ENCODE measurements around the gene TOR4A.

Gene TOR4A

GRCh38 chr9:137279741-137280473 lies 2.4 kb downstream of the TOR4A start:
- H3K4me3 Mint-ChIP-seq = no peak overlapping the region
- peaks cover 4 to 14% of the 10 kb centered on the region in 2 donors for H3K36me3 Mint-ChIP-seq
- no peaks in the 10 kb centered on the region for H3K27me3 Mint-ChIP-seq
- no peak for ATAC-seq (replicated peaks)
- no peak overlapping the region for H3K27ac Mint-ChIP-seq
- DNase-seq = no peak
- H3K4me1 Mint-ChIP-seq = peaks cover 24 to 40% of the 10 kb centered on the region in 2 donors
- no peaks in the 10 kb centered on the region for H3K9me3 Mint-ChIP-seq

- H3K36me3 Mint-ChIP-seq = peaks cover 8 to 14% of the 10 kb centered on the region in 2 donors
- H3K4me3 Mint-ChIP-seq = no peak overlapping the region
- ATAC-seq (replicated peaks) (no peak), DNase-seq (no peak)
- H3K4me1 Mint-ChIP-seq = peaks cover 17 to 36% of the 10 kb centered on the region in 2 donors
- no peaks in the 10 kb centered on the region for H3K27me3 Mint-ChIP-seq
- H3K9me3 Mint-ChIP-seq = no peaks in the 10 kb centered on the region
- H3K27ac Mint-ChIP-seq = no peak overlapping the region
Observed at GRCh38 chr9:137280474-137281344, 3.2 kb downstream of the TOR4A start.

DNA sequence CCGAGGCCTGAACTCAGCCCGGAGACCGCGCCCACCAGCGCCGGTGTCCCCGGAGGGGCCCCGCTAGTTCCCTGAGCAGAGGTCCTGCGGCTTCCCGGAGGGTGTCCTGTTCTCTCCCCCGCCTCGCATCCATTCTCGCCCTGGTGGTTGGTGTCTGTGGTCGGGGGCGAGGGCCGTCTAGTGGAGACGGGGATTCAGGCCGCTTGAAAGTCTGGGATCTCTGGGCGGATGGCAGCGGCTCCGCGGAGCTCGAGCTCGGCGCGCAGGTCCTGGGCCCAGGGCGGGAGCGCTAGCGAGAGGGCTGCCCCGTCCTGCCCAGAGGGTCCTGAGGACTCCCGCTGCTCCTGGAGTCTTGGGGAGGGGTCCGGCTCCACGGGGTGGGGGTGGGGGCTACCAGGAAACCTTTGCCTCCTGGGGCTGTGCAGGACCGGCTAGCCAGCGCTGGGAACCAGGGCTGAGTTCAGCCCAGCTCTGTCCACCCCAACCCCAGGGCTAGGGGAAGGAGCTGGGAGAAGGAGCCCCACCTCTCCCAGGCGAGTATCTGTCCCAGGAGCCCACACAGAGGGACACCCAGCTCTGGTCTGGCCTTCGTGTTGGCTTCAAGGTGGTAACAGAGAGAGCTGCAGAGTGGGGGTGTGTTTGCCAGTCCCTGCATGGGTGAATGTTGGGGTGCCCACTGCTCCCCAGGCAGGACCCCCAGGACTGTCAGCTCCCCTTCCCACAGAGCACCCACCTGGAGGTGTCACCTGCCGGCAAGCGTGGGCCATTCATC lies 4.0 kb downstream of the TOR4A start:
- Mint-ChIP-seq H3K27ac (no peak overlapping the region), H3K27me3 (no peaks in the 10 kb centered on the region), H3K9me3 (no peaks in the 10 kb centered on the region), H3K4me1 (peaks cover 12 to 36% of the 10 kb centered on the region in 2 donors), H3K36me3 (peaks cover 8 to 14% of the 10 kb centered on the region in 2 donors), H3K4me3 (no peak overlapping the region)
- ATAC-seq (replicated peaks) = no peak
- DNase-seq = no peak

DNA sequence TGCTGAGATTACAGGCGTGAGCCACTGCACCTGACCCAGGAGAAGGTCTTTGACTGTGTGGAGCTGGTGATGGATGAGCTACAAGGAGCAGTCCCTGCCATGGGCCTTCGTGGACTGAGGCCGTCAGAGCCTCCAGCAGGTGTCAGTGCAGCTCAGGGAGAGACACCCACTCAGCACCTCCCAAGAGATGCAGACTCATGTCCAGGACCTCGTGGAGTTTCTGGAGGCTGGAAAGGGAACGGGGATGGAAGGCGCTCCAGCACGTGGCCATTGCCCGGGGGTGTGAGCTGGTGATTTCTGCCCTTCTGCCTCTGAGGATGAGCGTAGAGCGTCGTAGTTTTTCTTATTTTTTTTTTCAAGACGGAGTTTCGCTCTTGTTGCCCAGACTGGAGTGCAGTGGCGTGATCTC lies 9.5 kb downstream of the TOR4A start:
- no peak overlapping the region for H3K4me3 Mint-ChIP-seq
- H3K27ac Mint-ChIP-seq = peak overlapping the region; percentile 90

DNA sequence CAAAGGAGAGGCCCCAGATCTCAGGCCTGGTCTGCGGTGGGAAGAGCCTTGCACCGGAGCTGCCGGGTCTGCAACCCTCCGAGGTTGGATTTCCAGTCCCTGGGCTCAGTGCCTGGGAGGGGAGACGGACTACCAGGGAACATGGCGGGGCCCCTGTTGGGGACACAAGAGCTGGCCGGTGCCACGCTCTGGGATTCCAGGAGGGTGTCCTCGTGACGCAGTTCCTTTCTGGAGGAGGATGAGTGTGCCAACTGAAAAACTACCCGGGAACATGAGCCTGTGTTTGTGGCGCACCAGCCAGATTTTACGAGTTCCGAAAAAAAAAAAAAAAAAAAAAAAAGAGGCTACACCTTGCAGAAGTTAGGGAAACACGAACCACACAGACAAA lies 15.6 kb downstream of the TOR4A start:
- Mint-ChIP-seq H3K27me3 (peaks cover 22 to 36% of the 10 kb centered on the region in 2 donors), H3K36me3 (no peaks in the 10 kb centered on the region), H3K4me3 (no peak overlapping the region)

More for the DNA sequence above, 9.5 kb downstream of the TOR4A start:
- H3K36me3 Mint-ChIP-seq = peaks cover 8 to 13% of the 10 kb centered on the region in 2 donors
- DNase-seq (no peak), ATAC-seq (replicated peaks) (peak; percentile 26 to 35)
- no peaks in the 10 kb centered on the region for H3K27me3 Mint-ChIP-seq
- peaks cover 4% of the 10 kb centered on the region in 2 donors for H3K9me3 Mint-ChIP-seq
- peaks cover 10 to 32% of the 10 kb centered on the region in 2 donors for H3K4me1 Mint-ChIP-seq

GRCh38 chr9:137293482-137294090 lies 16.1 kb downstream of the TOR4A start:
- no peak for ATAC-seq (replicated peaks)

More for the DNA sequence above, 15.6 kb downstream of the TOR4A start:
- DNase-seq = no peak
- H3K4me1 Mint-ChIP-seq = peaks cover 11 to 21% of the 10 kb centered on the region in 2 donors
- no peaks in the 10 kb centered on the region for H3K9me3 Mint-ChIP-seq
- no peak overlapping the region for H3K27ac Mint-ChIP-seq
- no peak for ATAC-seq (replicated peaks)

GRCh38 chr9:137294091-137294680 lies 16.7 kb downstream of the TOR4A start:
- peak overlapping the region; percentile 60 to 68 for H3K4me3 Mint-ChIP-seq
- ATAC-seq (replicated peaks) (peak; percentile 73 to 77), DNase-seq (no peak)

More at GRCh38 chr9:137293482-137294090, 16.1 kb downstream of the TOR4A start:
- Mint-ChIP-seq H3K27me3 (peaks cover 24 to 41% of the 10 kb centered on the region in 2 donors), H3K4me1 (peaks cover 11 to 21% of the 10 kb centered on the region in 2 donors), H3K4me3 (no peak overlapping the region), H3K9me3 (no peaks in the 10 kb centered on the region), H3K36me3 (no peaks in the 10 kb centered on the region), H3K27ac (no peak overlapping the region)
- DNase-seq = no peak

DNA sequence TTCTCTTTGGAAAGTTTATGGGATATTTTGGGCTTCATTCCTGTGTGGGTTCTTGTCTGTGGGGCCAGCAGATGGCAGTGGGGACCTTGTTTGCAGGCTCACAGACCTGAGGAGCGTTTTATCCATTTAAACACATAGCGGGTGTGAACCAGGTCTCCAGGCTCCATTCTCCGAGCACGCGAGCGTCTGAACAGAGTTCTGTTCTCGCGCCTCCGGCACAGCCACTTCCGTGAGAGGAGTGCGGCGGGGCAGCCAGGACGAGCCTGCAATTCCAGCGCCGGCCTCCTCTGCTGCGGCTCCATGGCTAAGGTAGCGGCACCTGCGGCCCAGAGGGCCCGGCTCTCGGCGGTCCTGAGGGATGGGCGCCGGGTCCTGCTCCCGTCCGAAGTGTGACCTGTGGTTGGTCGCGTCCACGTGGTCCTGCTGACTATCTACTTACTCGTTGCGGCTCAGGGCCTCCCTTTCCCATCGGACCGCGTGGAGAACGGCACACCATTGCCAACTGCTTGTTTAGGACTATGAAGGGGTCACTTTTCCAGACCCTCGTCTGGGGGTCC lies 17.2 kb downstream of the TOR4A start:
- Mint-ChIP-seq H3K36me3 (no peaks in the 10 kb centered on the region), H3K27ac (peak overlapping the region; percentile 76), H3K4me1 (peaks cover 11 to 21% of the 10 kb centered on the region in 2 donors), H3K9me3 (no peaks in the 10 kb centered on the region), H3K27me3 (peaks cover 26 to 49% of the 10 kb centered on the region in 2 donors), H3K4me3 (peak overlapping the region; percentile 60 to 68)
- DNase-seq = no peak
- peak; percentile 36 to 38 for ATAC-seq (replicated peaks)

More at GRCh38 chr9:137294091-137294680, 16.7 kb downstream of the TOR4A start:
- Mint-ChIP-seq H3K27me3 (peaks cover 26 to 47% of the 10 kb centered on the region in 2 donors), H3K27ac (peak overlapping the region; percentile 76), H3K9me3 (no peaks in the 10 kb centered on the region), H3K36me3 (no peaks in the 10 kb centered on the region), H3K4me1 (peaks cover 11 to 21% of the 10 kb centered on the region in 2 donors)

DNA sequence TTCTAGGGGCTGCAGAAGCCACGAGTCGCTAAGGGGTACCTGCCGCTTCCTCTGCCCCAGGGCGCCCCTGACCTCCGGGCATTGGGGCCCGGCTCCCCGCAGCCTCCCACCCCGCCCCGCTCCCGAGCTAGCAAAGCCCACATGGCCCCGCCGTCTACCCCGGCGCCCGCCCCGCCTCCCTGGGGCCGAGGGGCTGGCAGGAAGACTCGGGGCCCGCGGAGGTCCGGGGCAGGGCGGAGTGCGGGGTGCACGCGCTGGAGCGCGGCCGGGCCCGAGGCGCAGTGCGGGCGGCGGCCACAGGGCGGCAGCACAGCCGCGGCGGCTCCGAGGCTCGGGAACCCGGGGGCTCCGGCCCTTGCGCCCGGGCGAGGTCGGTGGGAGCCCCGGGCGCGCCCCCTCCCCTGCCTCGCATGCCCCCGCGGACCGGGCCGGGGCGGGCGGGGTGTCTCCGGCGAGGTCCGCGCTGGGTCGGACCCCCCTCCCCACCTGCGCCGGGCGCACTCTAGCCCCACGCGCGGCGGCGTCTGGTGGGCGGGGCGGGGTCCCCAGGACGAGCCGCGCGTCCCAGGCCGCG lies 17.8 kb downstream of the TOR4A start:
- no peaks in the 10 kb centered on the region for H3K9me3 Mint-ChIP-seq
- no peaks in the 10 kb centered on the region for H3K36me3 Mint-ChIP-seq
- peak overlapping the region; percentile 46 to 68 for H3K4me3 Mint-ChIP-seq
- H3K27me3 Mint-ChIP-seq = peaks cover 31 to 49% of the 10 kb centered on the region in 2 donors
- peaks cover 11 to 21% of the 10 kb centered on the region in 2 donors for H3K4me1 Mint-ChIP-seq
- ATAC-seq (replicated peaks) (peak; percentile 81 to 85), DNase-seq (no peak)
- no peak overlapping the region for H3K27ac Mint-ChIP-seq

DNA sequence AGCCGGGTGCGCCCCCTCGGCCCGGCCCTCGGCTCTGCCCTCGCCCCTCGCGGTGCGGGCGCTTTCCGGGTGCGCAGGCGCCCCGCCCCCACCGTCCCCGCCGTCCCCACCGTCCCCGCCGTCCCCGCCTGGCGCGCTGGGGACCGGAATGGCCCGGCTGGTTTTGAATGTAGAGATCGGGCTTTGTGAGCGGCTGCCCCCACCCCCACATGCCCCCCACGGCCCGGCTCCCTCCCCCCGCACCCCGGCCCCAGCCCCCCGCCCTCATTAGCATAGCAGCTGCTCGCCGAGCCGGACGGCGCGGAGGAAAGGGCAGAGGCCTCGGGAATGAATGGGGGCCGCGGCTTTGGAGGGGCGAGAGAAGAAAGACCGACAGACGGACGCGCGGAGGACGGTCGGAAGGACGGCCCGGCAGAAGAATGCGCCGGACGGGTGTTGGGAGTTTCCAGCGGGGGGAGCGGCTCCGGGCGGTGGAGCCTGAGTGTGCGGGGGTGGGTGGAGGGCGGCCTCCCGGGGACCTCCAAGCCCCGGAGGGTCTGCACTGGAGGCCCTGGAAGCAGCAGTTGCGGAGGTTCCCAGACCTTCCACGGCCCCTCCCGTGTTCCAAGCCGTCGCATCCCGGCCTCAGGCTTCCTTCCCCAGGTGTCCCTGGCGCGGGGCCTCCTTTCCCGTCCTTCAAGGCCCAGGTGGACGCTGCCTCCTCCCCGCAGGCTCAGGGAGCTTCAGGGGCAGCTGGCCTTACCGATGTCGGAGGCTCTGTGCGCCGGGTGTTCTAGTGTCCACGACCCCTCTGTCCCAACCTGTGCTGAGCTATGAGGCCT lies 18.5 kb downstream of the TOR4A start:
- no peak for DNase-seq
- no peak for ATAC-seq (replicated peaks)
- Mint-ChIP-seq H3K27me3 (peaks cover 35 to 49% of the 10 kb centered on the region in 2 donors), H3K27ac (no peak overlapping the region), H3K4me3 (peak overlapping the region; percentile 74 to 84), H3K9me3 (no peaks in the 10 kb centered on the region), H3K36me3 (no peaks in the 10 kb centered on the region), H3K4me1 (peaks cover 14 to 27% of the 10 kb centered on the region in 2 donors)

DNA sequence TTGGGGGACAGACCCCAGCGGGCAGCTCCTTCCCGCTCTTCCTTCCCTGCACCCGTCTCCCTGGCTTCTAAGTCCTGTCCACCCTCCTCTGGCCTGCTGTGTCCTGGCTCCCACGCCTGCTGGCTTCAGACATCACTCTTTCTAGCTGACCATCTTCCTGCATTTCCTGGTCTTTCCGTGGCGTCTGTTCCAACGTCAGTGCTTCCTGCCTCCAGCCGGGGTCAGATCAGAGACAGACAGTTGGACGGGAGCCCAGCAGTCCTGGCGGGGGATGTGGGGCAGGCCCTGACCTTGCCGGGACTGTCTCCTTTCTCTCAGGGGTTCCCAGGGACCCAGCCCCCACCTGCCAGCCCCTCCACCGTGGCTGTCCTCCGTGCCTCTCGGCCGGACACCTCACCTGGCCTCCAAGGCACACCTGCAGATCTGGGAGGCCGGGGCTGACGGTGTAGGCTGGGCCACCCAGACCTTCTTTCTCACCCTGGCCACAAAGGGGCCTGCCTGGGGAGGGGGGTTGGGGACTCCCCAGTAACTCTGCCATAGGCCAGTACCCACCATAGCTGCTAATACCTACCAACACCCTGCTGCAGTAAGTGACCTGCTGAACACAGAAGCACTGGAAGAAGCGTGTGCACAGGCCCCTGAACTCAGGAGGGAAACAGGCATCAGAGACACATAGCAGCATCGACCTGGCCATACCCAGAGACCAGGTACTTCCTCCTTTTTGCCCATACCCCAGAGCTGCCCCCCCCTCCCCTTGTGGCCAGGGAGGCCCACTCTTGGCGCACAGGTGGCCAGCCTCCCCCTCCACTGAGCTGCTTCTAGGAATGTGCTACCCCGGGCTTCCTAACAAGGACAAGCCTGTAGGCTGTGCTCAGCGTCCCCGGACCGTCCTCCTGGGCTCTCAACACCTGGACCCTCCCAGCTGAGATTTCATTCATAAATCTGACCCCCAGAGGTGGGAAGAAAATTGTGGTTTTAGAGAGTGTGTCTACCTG lies 19.4 kb downstream of the TOR4A start:
- H3K9me3 Mint-ChIP-seq = no peaks in the 10 kb centered on the region

More for the DNA sequence above, 19.4 kb downstream of the TOR4A start:
- Mint-ChIP-seq H3K4me3 (peak overlapping the region; percentile 74 to 84), H3K36me3 (no peaks in the 10 kb centered on the region), H3K27ac (no peak overlapping the region), H3K4me1 (peaks cover 14 to 27% of the 10 kb centered on the region in 2 donors), H3K27me3 (peaks cover 35 to 49% of the 10 kb centered on the region in 2 donors)
- DNase-seq (no peak), ATAC-seq (replicated peaks) (no peak)
